OCI-M1 (cell line): ENCODE results near the gene SLC25A30.

Source experiments
- DNase-seq: peaks from one replicate; lab custom pipeline; 2025; lab: John Stamatoyannopoulos, UW

The SLC25A30 gene, protein sequence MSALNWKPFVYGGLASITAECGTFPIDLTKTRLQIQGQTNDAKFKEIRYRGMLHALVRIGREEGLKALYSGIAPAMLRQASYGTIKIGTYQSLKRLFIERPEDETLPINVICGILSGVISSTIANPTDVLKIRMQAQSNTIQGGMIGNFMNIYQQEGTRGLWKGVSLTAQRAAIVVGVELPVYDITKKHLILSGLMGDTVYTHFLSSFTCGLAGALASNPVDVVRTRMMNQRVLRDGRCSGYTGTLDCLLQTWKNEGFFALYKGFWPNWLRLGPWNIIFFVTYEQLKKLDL

DNA sequence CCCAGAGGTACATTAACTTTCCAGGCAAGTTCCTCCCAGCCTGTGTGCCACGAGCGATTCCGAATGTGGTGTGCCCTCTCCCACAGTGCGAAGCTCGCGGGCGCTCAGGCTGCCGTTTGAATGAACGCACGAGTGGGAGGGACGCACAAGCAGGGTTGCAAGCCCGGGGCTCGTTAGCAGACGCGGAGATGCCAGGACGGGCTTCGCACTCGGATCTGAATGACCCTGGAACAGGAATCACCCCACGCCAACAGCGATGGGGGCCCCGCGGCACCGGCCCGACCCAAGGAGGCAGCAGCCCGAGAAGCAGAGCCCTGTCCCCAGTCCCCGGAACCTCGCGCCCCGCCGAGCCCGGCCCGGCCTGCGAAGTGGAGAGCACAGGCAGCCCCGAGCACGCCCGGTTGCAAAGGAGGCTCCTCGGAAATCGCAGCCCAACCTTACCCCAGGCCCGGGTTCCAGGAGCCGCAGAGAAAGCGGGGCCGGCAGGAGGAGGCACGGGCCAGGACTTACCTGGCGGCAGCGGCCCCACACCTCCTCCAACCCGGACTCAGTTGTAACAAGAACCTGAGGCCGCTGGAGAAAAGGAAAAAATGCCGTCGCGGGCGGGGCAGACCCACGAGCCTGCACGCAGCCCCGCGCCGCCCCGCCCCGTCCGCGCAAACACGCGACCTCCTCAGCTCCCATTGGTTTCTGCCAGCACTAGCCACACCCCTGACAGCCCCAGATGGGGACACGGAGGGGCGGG lies at the start of gene SLC25A30:
Gene SLC25A30 (minus strand): TSS at position 584 of the 745 bp plus-strand sequence. CDS start 6,948 bp downstream, outside the sequence.
- DNase-seq: peak; percentile 92

GRCh38 chr13:45466359-45466758 lies 48.2 kb upstream of the SLC25A30 start:
- no peak for DNase-seq

- DNase-seq: peak; percentile 98
Measured at GRCh38 chr13:45464687-45465453, 46.7 kb upstream of the SLC25A30 start, which contains the start of gene COG3. TSS of gene COG3 (plus strand) at chr13:45464939. CDS start at chr13:45465037, 98 bp downstream.

- DNase-seq: no peak
Measured at GRCh38 chr13:45464141-45464686, 46.0 kb upstream of the SLC25A30 start.

- no peak for DNase-seq
Measured at GRCh38 chr13:45456196-45456972, 38.2 kb upstream of the SLC25A30 start.

GRCh38 chr13:45454204-45454603 lies 36.0 kb upstream of the SLC25A30 start:
- no peak for DNase-seq

GRCh38 chr13:45451282-45451681 lies 33.1 kb upstream of the SLC25A30 start:
- DNase-seq: no peak

GRCh38 chr13:45448965-45449559 lies 30.9 kb upstream of the SLC25A30 start:
- no peak for DNase-seq

GRCh38 chr13:45447050-45447661 lies 29.0 kb upstream of the SLC25A30 start:
- no peak for DNase-seq

- DNase-seq: no peak
Measured at GRCh38 chr13:45446181-45446580, 28.0 kb upstream of the SLC25A30 start.

DNA sequence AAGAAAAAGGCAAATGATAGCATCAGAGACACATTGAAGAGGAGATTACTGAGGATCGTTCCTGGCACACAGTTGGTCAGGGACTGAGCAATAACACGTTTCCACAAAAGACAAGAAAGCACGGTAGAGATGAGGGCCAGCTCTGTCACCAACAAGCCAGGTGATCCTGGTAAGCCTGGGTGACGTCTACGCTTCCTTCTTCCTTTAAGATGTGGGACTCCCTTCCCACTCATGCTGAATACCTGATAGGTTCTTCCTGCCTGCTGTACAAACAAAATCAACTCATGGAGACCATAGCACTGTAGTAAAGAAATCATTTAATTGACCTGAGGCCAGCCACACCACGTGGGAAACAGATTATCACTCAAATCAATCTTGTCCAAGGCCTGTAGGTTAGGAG lies 26.9 kb upstream of the SLC25A30 start:
- no peak for DNase-seq

GRCh38 chr13:45441633-45442032 lies 23.5 kb upstream of the SLC25A30 start:
- peak; percentile 57 for DNase-seq

- no peak for DNase-seq
Measured at GRCh38 chr13:45439781-45440462, 21.7 kb upstream of the SLC25A30 start.

GRCh38 chr13:45439008-45439407 lies 20.8 kb upstream of the SLC25A30 start:
- no peak for DNase-seq

DNA sequence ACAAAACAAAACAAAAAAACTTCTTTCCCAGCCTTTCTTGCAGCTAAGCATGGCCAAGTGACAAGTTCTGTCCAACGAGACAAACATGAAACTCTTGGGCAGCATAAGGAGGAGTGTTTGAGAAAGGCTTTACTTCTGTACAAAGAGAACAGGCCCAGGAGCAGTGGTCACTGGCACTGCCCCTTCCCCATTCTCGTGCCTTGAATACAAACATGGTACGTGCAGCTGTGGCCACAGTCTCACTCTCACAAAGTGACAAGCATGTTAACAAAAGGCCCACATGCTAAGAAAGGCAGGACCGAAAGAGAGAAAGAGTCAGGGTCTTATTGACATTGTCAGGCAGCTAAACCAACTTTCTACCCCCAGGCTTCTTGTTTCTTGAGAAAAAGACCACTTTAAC lies 19.8 kb upstream of the SLC25A30 start:
- DNase-seq: no peak

- no peak for DNase-seq
Measured at GRCh38 chr13:45436953-45437352, 18.8 kb upstream of the SLC25A30 start.

GRCh38 chr13:45436332-45436731 lies 18.2 kb upstream of the SLC25A30 start:
- no peak for DNase-seq

GRCh38 chr13:45434556-45435371 lies 16.6 kb upstream of the SLC25A30 start:
- DNase-seq: no peak

DNA sequence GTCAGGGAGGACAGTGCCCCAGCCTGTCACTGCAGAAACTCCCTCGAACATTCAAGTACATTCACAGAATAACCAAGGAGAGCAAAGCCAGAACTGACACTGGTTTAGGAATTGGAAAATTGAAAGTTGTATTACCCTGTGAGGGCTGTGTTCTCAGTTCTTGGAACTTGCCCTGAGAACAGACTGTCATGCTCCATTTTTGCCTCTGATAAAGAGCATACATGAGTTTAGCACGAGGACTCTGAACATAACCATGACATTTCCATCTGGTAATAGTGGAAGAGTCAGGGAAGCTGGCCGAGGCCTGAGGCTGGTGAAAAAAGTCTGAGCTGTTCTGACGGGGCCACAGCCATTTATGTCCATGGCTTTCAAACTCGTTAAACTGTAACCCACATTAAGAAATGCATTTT lies 15.2 kb upstream of the SLC25A30 start:
- DNase-seq: no peak
